Measurements from ENCODE around the gene KIAA0040. TPM values are rescaled to one million over a fixed set of nuclear protein-coding genes. Genes with fewer than 3 reads are reported as not detected.

Gene KIAA0040
- total and polyA plus RNA-seq, 11 donors = 4.8 to 45.3 (median 12.9) TPM

DNA sequence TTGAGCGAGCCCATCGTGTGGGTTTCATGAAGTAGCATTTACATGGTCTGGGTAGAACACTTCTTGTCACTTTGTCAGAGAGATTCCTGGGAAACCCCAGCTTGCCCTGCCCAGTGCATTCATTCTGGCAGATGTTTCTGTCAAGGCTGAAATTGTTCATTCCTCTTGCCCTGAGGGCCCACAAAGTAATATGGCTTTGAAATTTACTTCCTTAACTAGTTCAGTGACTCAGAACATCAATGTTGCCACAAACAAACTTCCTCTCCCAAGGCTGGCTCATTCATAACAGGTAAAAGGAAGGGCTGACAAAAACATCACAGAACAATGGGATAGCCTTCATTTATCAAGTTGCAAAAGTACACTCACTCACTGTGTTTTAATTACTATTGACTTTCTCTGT lies 5.0 kb upstream of the KIAA0040 start:
- H3K4me3 ChIP-seq = no peak overlapping the region
- H3K27me3 ChIP-seq = no peaks in the 10 kb centered on the region
- ATAC-seq = no peak
- no peak for TF ChIP-seq POLR2A (IDR thresholded peaks at IDR 0.05)
- TF ChIP-seq, protein P1, sequence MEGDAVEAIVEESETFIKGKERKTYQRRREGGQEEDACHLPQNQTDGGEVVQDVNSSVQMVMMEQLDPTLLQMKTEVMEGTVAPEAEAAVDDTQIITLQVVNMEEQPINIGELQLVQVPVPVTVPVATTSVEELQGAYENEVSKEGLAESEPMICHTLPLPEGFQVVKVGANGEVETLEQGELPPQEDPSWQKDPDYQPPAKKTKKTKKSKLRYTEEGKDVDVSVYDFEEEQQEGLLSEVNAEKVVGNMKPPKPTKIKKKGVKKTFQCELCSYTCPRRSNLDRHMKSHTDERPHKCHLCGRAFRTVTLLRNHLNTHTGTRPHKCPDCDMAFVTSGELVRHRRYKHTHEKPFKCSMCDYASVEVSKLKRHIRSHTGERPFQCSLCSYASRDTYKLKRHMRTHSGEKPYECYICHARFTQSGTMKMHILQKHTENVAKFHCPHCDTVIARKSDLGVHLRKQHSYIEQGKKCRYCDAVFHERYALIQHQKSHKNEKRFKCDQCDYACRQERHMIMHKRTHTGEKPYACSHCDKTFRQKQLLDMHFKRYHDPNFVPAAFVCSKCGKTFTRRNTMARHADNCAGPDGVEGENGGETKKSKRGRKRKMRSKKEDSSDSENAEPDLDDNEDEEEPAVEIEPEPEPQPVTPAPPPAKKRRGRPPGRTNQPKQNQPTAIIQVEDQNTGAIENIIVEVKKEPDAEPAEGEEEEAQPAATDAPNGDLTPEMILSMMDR (IDR thresholded peaks at IDR 0.05) = no peak
- no peaks in the 10 kb centered on the region for H3K9me3 ChIP-seq
- peaks cover 0 to 36% (median 23%) of the 10 kb centered on the region in 12 donors for H3K4me1 ChIP-seq
- no peak for DNase-seq
- H3K36me3 ChIP-seq = no peaks in the 10 kb centered on the region
- H3K27ac ChIP-seq = peak overlapping the region in 3 of 12 donors; percentile 26 to 61 (median 41)
- WGBS, 4 donors = 74 to 87% (median 83%) methylated on average over 2 of the region's 2 CpGs
- intact Hi-C loops (cut with DNase I) = no loop called here

DNA sequence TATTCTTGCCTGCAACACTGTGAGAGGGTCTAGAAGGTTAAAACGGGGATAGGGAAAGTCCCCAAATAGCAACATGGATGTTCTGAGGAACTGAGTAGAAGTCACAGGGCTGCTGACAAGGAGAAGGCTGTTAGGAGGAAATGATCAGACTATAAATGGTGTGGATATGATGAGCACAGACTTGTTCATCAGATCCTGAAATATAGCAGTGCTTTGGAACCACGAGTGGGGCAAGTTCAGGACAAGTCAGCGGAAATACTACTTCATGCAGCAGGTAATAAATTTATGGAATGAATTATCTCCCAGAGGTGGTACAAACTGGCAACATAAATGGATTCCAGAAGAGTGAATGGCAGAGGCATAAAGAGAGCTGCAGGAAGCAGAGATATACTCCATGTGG lies 3.2 kb upstream of the KIAA0040 start:
- Histone ChIP-seq H3K36me3 (no peaks in the 10 kb centered on the region), H3K27me3 (no peaks in the 10 kb centered on the region), H3K4me1 (peaks cover 0 to 35% (median 21%) of the 10 kb centered on the region in 12 donors), H3K9me3 (no peaks in the 10 kb centered on the region), H3K27ac (no peak overlapping the region), H3K4me3 (no peak overlapping the region)
- no peak for TF ChIP-seq POLR2A (IDR thresholded peaks at IDR 0.05)
- TF ChIP-seq, protein P1 (IDR thresholded peaks at IDR 0.05) = no peak
- no peak for DNase-seq
- ATAC-seq = no peak
- intact Hi-C loops (cut with DNase I) = no loop called here
- WGBS, 4 donors = 66 to 76% (median 74%) methylated on average over 3 of the region's 3 CpGs

DNA sequence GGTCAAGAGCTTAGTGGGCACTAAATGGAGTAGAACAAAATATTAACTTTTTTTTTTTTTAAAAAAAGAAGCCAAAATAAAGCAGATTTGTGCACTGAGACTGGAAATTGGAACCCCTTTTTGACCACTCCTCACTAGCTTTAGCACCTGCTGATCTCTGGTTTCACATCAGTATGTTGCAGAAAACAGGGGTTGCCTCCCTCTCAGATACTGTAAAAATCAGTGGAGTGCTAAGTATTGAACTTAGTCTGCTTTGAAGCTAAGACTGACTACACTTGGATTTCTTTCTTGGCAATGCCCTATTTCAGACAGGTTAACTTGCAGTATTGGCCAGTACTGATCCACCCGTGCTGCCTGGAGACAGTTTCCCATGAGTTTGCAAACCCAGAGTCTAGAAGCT lies 2.7 kb upstream of the KIAA0040 start:
- no peak for DNase-seq
- TF ChIP-seq, protein P1 (IDR thresholded peaks at IDR 0.05) = no peak
- no peak for TF ChIP-seq POLR2A (IDR thresholded peaks at IDR 0.05)
- no peak for ATAC-seq
- Histone ChIP-seq H3K4me1 (peaks cover 0 to 35% (median 20%) of the 10 kb centered on the region in 12 donors), H3K9me3 (no peaks in the 10 kb centered on the region), H3K27me3 (no peaks in the 10 kb centered on the region), H3K36me3 (no peaks in the 10 kb centered on the region), H3K4me3 (no peak overlapping the region), H3K27ac (no peak overlapping the region)
- intact Hi-C loops (cut with DNase I) = no loop called here
- 0 to 1% (median 0%) methylated on average over 1 of the region's 1 CpG for WGBS, 4 donors

DNA sequence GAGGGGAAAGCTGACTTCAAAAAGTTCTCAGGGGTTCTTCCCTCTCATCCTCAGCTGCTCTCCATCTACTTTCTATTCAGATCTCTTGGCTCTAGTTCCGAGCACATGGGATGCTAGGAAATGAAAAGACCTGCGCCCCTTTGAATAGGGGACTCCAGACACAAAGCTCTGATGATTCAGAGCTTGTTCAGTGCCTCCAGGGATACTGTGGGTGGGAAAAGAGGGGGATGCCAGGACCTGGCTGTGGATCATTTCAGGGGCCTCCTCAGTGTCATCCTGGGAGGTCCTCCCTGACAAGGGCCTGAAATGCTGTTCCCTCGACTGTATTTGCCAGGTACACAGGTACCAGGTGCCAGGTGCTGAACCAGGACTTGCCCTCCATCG lies 943 bp upstream of the KIAA0040 start:
- H3K27me3 ChIP-seq = no peaks in the 10 kb centered on the region
- WGBS, 4 donors = 58 to 76% (median 61%) methylated on average over 4 of the region's 4 CpGs
- peaks cover 0 to 3% (median 0%) of the 10 kb centered on the region in 9 donors for H3K36me3 ChIP-seq
- TF ChIP-seq, protein P1 (IDR thresholded peaks at IDR 0.05) = no peak
- no peak for TF ChIP-seq POLR2A (IDR thresholded peaks at IDR 0.05)
- peak overlapping the region; percentile 84 to 95 (median 90) for H3K27ac ChIP-seq
- H3K9me3 ChIP-seq = no peaks in the 10 kb centered on the region
- H3K4me3 ChIP-seq = peak overlapping the region; percentile 57 to 93 (median 74)
- ATAC-seq = peak in 3 of 4 donors; percentile 14 to 65 (median 24)
- peak in 2 of 5 donors; percentile 16 to 59 for DNase-seq
- H3K4me1 ChIP-seq = peaks cover 0 to 48% (median 27%) of the 10 kb centered on the region in 12 donors
- intact Hi-C loops (cut with DNase I) = loop anchor here in 4 of 10 donors (5.0 kb wide), 3 partner anchors 36 to 79 kb away; no protein-coding TSS in a partner anchor
